Left lobe of liver (tissue), 2 donors: ENCODE data around the gene BBOX1. TPM values are rescaled to one million over a fixed set of nuclear protein-coding genes. Genes with fewer than 3 reads are reported as not detected.
"Not testable (repeated sequence)": the region's sequence is repeated elsewhere in the genome, so short reads cannot be mapped to it uniquely, and the experiment has no call there.

Experiments
- ATAC-seq: fragments of 200-7000 bp; cut with Tn5 transposase; one replicate; pipeline ENCODE4 v1.9.1; 2020; ENCODE audit warnings: mild to moderate bottlenecking, moderate library complexity
- DNase-seq: peaks from one replicate; pipeline ENCODE4 v3.0.0-alpha.2; 2020; ENCODE audit warnings: low spot score
- total RNA-seq: library from RNA; stranded (reverse); gene quantifications from one replicate; pipeline ENCODE4 v1.2.1, GENCODE V29; 2021
- donor health status: DM: no; HTN: no; CAD: no; lungs with moderate emphysema.
- donor health status: DM: no; HTN: yes; CAD: no.

The BBOX1 gene
- total RNA-seq, 1 donor from 2014 or later = 22.6 TPM

DNA sequence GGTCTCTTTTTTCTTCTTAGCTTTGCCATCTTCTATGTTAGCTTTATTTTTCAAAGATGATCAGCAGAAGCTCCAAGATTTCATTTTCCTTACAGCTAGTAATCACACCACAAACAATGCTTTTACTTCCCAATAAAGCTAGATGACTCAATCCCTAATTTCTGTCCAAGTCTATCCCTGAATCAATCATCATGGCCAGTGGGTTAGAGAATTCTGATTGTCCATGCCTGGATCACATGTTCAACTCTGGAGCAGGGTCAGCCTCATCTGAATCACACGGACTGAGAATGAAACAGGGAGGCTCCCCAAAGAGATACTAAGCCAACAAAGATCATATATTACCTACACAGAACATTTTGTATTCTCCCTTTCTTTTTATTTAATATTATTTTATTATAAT is 79.6 kb downstream of the BBOX1 start:
- ATAC-seq = no peak
- no peak for DNase-seq

DNA sequence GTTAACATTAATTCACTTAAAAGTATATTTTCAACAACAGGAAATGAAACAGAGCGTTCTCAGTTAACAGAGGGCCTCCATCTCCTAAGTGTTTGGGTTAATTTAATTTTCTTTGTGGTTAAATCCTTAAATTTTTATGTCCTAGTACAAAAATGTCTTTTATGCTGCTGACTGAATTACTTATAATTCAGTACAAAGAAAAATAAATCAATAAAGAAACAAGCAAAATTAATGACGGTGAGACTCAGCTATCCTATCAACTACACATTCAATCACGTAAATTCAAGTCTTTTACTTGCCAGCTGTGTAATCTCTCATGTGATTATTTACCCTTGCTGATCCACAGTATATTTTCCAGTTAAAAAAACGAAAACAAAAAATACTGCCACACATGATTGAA is 81.4 kb downstream of the BBOX1 start:
- DNase-seq (no peak), ATAC-seq (no peak)

DNA sequence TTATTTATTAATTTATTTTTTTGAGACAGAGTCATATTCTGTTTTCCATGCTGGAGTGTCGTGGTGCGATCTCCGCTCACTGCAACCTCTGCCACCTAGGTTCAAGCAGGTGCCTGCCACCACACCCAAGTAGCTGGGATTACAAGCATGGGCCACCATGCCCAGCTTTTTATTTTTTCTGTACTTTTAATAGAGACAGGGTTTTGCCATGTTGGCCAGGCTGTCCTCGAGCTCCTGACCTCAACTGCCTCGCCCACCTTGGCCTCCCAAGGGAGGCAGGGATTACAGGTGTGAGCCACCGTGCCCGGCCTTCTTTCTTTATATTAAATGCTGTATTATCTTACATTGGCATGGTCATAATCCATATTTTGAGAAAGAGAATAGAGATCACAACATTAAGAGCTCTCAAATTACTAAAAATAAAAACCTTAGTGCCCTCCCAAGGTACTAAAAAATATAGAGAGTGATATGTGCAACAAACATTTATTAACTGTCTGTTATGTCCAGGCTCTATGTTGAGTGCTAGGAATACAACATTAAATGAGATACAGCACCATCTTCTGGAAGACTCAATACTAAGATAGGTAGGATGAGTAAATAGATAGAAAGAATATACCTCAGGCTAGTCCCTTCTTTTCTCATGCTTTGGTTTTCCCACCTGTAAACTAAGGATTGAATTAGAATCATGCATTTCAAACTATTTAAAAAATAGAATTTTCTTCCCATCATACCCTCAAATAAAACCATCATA is 84.1 kb downstream of the BBOX1 start:
- peak; percentile 94 for ATAC-seq
- DNase-seq = no peak

DNA sequence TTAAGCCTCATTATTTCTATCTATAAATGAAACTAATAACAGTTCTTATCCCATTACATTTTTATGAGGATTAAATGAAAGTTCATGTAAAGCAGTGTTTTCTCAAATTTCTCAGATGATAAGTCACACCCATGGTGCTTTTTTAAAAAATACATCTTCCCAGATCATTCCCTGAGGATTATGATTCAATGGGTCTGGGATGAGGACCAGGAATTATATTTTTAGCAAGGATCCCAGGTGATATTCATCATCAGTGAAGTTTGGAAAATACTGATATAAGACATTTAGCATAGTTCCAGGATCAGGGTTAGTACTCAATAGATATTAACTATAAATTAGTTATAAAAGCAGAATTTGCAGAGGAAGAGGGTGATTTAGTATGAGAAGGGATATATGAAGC is 89.1 kb downstream of the BBOX1 start:
- DNase-seq (no peak), ATAC-seq (no peak)

DNA sequence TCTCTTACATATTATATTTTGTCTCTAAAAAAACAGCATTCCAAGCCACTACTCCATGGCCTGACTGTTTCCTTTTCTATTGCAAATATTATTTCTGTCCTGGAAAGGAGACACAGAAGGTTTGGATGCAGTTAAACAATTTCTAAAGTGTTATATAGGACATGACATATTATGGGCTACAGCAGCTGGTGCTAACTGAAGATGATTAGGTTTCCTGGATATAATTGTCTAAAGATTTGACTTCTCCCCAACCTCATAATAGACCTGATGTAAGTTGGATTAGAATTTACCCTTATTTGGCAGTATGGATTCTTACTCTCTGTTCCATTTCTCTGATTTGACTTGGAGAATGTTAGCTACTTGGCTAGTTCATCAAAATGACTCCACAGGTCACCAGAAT is 90.2 kb downstream of the BBOX1 start:
- DNase-seq (no peak), ATAC-seq (no peak)

DNA sequence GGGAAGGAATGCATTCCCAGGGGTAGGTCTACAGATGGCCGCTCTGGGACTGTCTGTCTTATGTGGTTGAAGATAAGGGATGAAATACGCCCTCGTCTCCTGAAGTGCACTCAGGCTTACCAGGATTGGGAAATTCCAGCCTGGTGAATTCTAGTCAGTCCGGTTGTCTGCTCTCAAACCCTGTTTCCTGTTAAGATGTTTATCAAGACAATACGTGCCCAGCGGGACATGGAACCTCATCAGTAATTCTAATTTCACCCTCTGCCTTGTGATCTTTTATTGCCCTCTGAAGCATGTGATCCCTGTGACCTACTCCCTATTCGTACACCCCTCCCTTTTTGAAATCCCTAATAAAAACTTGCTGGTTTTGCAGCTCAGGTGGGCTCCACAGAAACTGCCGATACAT is 95.3 kb downstream of the BBOX1 start:
- not testable (repeated sequence) for DNase-seq, ATAC-seq

DNA sequence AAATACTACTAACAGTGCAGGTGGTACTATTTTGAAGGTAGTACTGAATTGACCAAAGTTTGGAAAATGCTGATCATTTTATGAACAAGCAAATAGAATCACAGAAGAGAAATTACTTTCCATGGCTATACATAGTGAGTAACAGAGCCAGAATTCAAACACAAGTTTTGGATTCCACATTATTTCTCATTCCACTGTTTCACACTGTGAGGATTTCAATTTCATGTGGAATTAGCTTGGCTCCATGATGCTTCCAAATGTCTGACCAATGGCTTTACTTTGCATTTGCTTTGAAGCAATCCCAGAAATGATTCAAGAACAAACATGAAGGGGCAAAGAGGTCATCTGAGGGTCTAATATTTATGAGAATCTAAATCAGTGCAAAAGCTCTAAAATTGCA is 98.1 kb downstream of the BBOX1 start:
- no peak for ATAC-seq
- no peak for DNase-seq

DNA sequence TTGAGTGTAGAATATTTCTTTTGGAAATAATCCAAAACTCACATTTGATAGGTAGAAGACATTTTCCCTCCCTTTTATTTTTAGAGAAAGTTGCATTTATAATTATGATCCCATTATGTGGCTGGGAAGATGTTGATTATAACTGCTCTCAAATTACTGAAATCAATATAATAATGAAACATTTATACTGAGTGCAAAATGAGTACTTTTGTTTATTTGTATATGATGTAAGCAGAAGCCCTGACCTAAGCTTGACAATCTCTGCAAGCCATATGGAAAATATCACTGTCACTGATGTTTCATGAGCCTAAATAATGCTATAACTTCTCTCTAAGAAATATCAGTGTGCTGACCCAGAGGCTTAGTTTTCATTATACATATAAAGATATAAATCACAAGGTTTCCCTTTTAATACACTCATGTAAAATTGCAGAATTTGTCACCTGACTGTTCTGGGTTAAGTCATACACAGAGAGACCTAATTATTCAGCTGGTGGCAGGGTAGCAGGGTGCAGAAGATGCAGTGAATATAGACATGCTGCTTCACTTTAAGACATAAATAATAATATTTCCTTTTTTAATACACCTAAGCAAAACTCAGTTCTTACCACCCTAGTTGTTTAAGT is 99.2 kb downstream of the BBOX1 start:
- ATAC-seq = no peak
- no peak for DNase-seq

DNA sequence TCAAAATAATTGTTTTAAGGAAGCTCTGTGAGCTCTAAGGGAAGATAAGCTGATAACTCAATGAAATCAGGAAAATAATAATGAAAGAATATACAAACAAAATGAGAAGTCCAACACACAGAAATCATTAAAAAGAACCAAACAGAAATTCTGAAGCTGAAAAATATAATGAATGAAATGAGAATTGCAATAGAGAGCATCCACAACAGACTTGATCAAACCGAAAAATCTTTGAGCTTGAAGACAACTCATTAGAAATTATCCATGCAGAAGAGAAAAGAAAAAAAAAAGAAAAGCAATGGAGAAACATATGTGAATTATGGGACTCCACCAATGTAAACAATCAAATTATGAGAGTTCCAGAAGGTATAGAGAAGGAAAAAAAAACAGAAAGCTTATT is 101.0 kb downstream of the BBOX1 start:
- ATAC-seq (no peak), DNase-seq (no peak)

DNA sequence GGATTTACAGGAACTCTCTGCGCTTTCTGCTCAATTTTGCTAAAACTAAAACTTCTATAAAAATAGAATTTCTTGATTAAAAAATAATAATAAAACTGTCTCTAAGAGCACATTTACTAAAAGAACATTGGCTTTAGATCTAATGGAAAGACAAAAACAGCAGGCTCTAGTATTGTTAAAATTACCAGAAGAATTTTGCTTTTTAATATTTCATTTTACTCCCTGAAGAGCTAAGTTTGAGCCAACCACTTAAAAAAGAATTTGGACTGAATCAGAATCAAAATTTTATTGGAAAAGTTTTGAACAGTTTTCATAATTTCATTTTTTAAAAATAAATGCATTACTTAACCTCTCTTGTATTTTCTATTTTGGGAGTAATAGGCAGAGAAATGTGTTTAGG is 107.3 kb downstream of the BBOX1 start:
- no peak for DNase-seq
- no peak for ATAC-seq

DNA sequence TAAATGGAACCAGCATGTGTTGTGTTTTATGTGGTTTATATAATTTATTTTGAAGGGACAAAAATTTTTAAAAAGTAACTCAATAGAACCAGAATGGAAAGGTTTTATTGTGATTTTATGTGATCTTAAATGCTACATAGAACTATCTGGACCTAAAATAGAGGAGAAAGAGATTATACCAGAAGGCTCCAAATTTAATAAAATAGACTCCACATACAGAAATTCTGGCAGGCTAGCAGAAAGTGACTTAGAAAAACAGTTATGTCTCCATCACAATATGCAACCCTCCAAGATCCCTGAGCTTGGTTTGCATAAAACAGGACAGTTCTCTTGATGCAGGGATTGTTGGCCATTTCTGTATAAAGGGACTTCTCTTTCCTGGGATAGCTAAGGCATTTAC is 107.9 kb downstream of the BBOX1 start:
- DNase-seq (no peak), ATAC-seq (no peak)

DNA sequence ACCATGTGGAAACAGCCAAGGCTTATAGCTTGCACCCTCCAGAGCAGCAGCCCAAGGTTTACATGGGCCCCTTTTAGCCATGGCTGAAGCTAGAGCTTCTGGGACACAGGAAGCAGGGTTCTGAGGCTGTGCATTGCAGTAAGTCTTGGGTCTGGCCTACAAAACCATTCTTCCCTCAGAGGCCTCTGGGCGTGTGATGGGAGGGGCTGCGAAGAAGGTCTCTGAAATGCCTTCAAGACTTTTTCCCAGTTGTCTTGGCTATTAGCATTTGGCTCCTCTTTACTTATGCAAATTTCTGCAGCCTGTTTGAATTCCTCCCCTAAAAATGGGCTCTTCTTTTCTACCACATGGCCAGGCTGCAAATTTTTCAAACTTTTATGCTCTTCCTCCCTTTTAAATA is 109.5 kb downstream of the BBOX1 start:
- no peak for ATAC-seq
- no peak for DNase-seq

DNA sequence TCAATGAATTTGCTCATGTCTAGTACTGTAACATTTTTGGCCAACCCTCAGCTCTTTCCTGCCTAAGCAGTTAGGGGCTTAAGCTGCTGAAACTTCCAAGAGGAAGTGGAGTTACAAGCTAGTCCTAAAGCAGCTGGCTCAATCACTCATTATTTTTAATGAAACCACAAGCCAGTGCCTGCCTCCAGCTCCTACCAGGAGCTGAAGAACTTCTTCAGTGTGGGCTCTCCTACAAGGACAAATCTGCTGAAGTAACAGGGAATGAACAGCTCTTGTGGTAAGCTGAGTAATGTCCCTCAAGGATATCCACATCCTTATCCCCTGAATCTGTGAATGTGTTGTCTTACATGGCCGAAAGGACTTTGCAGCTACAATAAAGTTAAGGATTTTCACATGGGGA is 112.5 kb downstream of the BBOX1 start:
- DNase-seq = no peak
- no peak for ATAC-seq

DNA sequence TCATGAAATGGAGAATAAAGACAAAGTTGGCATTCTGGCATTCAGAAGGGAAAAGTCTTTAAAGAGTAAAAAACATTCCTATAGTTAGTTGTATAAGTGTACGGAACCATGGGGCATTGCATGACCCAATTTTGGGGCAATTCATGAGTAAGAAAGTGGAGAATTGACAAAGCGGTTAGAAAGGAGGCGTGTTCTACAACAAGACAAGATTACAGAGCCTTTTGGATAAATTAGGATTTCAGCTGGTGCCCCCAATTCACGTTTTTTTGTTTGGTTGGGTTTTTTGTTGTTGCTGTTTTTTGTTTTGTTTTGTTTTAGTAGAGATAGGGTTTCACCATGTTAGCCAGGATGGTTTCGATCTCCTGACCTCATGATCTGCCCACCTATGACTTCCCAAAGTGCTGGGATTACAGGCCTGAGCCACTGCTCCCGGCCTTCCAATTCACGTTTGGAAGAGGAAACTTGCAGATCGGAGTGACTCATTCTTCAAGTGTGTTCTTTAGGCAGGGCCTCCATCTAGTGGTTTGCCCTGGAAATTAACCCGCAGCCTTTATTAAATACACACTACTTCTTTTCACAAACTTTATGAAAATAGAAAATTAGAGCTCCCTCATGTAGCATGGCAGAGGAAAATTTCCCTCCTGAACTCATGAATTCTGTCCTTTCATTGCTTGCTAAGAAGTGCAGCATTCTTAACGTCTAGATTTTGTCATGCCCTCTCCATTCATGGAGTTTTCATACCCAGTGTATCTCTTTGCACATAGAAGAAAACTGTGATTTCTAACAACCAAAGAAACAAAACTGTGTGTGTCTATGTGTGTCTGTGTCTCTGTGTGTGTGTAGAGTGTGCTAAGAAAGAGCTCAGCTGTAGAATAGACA is 118.1 kb downstream of the BBOX1 start:
- ATAC-seq = peak; percentile 99
- peak; percentile 50 for DNase-seq

DNA sequence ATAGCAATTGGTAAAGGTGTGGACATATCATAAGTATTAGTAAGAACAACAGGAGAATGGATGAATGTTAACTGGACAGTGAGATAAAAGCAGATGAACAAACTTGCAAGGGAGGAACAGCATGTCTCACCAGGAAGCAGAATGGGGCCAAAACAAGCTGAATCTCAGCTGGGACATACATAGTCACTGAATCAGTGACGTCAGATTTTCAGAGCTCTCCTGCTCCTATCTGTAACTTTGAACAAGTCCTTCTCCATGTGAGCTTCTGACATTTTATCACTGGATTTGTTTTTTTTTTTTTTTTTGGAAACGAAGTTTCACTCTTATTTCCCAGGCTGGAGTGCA is 118.7 kb downstream of the BBOX1 start:
- DNase-seq (no peak), ATAC-seq (no peak)

DNA sequence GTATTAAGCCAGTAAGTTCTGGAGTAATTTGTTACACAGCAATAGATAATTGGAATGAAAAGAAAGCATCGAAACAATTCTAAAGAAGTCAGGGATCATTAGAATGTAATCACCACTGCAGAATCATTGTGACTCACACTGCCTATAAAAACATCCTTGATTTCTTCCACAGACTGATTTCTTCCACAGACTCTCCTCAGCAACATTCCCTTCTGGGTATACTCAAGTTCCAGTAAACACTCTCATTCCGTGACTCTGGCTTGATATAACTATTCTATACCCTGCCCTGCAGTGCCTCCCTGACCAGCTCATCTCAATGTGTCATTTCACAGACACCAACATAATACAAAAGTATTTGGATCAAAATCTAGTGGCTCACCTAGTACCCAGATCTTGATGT is 120.5 kb downstream of the BBOX1 start:
- ATAC-seq = no peak

DNA sequence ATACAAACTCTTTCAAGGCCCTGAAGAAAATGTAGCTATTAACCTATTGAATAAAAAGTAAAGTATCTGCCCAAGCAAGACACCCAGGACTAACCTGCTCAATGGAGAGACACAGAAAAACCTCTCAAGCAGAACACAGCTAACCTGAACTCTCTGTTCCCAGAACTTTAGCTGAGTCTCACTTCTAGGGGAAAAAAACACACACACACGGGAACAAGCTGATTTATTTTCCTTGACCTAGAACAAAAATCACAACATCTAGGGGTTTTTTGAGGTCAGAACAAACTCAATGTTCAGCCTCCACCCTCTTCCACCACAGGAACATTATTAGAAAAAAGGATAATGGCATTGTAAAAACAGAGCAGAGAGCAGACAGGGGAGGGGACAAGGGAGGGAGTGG is 121.6 kb downstream of the BBOX1 start:
- DNase-seq (no peak), ATAC-seq (no peak)

More for the DNA sequence above, 120.5 kb downstream of the BBOX1 start:
- DNase-seq = no peak

DNA sequence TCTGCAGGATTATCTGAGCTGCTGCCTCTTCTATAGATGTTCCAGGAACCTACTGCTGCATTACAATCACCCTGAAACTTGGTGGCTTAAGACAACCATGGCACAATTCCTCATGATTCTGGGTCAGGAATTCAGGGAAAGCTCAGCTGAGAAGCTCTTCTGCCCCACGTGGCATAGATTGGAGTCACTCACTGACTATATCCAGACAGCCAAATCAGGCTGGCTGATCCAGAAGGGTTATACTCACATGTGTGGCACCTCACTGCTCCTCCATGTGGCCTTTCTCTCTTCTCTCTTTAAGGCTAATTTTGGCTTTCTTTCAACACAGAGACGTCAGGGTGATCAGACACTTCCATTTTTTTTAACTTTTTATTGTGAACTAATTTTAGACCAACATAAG is 125.5 kb downstream of the BBOX1 start:
- DNase-seq (no peak), ATAC-seq (no peak)

DNA sequence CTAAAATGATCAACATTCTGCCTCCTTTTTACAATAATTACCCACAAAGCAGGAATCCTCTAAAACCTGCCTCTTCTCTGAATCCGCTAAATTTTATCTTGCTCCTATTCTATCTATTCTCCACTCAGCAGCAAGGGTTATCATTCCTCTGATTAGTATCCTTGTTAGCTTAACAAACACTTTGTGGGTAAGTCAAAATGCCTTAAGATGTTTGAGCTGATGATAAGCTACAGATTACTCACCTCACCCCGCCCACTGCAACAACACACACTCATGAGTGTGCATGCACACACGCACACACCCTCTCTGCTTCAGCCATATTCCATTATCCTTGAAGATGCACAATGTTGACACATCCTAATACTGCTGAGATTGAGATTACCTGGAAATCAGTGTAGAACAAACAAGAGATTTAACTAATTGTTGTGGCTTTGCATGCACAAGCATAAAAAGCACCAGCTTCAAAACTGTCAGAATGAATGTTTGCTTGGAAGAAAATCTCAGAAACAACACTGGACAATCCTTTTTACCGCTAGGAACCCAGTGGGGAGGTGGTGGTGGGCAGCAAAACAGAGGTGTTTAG is 130.9 kb downstream of the BBOX1 start:
- ATAC-seq (no peak), DNase-seq (no peak)

DNA sequence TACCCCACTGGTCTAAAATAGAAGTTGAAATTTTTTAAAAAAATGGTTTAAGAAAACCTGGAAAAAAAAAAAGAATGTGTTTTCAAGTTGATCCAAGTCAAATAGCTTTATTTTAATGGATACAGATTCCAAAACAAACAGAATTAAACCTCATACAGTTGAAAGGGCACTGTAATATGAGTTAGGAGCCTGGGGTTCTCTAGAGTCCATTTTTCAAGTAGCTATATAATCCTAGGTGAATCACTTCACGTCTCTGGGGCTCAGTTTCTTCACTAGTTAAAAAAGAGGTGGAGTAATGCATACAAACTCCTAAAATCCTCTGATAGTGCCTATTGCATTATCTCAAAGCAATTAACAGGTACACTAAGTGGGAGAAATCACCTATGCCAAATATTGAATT is 132.9 kb downstream of the BBOX1 start:
- ATAC-seq = peak; percentile 54

DNA sequence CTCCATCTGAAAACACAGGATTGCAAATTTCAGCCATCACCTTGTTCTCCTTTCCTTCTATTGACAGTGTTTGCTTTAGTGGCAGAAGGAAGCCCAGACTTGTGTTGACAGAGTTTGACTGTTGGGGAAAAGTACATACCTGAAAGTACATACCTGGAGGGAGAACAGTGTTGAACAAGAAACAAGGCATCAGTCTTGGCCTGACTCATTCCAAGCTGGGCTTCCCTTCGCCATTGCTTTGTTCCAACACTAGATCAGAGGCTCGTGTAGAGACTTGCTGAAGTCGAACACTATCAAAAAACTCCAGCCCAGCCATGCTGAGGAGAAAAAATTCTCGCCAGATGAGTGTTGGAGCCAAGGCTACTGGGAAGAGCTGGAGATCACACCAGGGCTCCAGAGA is 133.4 kb downstream of the BBOX1 start:
- DNase-seq = no peak
- peak; percentile 78 for ATAC-seq

More for the DNA sequence above, 132.9 kb downstream of the BBOX1 start:
- no peak for DNase-seq
